NCI-H2107 treated with DMSO at 0.1 percent for 48 hours (cell line): ENCODE data around the gene SLC39A11.

Experiments used
- DNase-seq: peaks from one replicate; lab custom pipeline; 2025; ENCODE audit not compliant: unreplicated experiment; lab: John Stamatoyannopoulos, UW

Gene SLC39A11

DNA sequence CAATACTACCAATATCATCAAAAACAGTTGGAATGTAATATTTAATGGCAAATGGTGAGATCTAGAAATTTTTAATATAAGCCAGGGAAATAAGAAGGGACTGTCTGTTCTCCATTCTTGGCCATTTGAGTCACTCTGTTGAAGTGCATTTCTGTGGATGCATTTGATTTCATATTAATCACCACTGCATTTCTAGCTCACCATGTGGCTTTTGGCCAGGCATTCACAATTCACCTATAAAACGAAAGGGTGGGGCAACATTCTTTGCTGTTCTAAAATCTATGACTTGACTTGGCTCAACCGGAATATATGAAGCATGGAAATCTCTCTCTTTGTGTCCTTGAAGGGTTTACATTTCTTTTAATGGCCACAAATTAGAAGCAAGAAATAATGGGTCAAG, 483.0 kb downstream of the SLC39A11 start:
- DNase-seq: no peak

DNA sequence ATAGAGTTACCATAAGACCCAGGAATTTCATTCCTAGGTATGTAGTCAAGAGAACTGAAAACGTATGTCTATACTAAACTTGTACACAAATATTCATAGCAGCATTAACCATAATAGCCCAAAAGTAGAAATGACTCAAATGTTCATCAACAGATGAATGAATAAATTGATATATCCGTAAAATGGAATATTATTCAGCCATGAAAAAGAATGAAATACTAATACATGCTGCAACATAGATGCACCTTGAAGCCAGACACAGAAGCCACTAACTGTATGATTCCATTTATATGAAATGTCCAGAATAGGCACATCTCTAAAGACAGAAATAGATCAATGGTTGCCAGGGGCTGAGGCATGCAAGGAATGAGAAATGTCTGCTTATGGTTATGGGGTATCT, 484.1 kb downstream of the SLC39A11 start:
- DNase-seq: no peak

DNA sequence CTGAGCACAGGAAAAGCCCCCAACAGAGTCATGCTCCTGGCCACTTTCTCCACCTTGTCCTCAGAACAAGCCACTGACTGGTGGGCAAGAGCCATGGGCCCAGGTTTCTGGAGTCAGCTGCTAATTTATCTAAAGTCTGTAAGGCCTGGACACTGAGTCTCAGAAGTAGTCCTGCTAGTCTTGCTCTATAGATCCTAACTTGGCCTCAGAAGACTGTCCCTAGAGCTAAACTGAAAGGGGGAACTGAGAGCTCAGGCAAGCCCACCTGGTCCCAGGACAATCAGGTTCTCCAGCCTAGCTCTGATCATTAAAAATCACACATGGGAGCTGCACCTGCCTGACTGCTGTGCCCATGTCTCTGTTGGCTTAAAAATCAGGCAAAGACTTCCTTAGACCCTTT, 485.8 kb downstream of the SLC39A11 start:
- no peak for DNase-seq

DNA sequence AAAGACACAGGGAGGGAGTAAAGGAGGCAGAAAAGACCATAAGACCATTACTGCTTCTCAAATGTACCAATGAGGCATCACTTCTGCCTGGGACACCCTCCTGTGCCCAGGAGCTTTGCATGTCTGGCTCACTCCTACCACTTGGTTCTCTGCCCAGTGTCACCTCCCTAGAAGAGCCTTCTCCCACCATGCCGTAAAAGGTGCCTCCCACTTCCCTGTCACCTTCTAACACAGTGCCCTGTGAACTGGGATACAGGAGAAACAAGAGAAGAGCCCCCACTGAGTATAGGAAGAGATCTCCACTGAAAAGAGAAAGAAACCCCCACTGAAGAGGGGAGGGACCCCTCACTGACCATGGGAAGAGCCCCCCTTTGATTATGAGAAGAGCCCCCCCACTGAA, 486.9 kb downstream of the SLC39A11 start:
- no peak for DNase-seq

DNA sequence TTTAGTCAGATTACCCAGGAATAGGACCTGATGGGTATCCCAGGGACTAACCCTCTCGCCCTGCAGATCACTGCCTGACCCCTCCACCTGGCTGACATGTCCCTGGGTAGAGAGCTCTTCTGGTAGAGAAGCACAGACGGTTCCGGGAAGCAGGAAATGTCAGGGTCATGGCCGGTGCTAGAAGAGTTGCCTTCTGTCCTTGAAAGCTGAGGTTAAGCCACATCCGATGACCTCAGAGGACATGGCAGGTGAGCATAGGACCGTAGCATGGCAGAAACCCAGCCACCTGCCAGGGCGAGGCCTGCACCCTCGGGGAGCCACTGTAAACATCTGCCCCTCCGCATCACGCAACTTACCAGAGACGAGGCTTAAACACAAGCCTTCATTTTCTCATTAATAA, 488.0 kb downstream of the SLC39A11 start:
- DNase-seq: no peak

DNA sequence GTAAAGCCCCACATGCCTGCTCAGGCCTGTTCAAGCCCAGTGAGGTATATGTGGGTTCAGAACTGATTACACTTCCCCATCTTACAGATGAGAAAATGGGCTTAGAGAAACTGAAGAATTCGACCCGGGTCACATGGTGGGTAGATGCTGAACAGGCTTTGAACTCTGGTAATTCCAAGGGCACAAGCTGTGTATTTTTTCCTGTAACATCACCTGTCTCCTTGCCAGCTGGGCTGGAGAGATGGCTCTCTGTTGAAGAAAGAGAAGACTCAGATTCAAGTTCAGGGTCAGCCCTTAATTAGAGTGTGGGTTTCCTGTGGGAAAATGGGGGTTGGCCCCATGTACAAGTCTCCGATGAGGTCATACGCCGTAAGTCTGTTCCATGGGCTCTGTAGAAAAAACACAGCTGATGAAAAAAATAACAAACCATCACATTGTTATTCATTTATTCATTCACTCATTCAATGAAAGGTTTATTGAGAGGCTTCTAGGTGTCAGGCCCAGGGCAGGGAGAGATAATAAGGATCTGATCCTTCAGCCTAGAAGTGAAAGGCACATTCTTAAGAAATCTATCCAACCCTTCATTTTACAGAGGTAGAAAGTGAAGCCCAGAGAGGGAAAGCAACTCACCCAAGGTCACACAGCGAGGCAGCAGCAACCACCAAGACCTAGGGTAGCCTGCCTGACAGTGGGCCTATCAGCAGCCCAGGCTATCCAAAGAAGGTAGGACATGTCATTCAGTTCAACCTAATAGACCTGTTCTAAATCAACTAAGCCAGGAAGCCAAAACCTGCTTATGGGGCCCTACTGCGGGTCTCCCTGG, 488.9 kb downstream of the SLC39A11 start:
- no peak for DNase-seq

DNA sequence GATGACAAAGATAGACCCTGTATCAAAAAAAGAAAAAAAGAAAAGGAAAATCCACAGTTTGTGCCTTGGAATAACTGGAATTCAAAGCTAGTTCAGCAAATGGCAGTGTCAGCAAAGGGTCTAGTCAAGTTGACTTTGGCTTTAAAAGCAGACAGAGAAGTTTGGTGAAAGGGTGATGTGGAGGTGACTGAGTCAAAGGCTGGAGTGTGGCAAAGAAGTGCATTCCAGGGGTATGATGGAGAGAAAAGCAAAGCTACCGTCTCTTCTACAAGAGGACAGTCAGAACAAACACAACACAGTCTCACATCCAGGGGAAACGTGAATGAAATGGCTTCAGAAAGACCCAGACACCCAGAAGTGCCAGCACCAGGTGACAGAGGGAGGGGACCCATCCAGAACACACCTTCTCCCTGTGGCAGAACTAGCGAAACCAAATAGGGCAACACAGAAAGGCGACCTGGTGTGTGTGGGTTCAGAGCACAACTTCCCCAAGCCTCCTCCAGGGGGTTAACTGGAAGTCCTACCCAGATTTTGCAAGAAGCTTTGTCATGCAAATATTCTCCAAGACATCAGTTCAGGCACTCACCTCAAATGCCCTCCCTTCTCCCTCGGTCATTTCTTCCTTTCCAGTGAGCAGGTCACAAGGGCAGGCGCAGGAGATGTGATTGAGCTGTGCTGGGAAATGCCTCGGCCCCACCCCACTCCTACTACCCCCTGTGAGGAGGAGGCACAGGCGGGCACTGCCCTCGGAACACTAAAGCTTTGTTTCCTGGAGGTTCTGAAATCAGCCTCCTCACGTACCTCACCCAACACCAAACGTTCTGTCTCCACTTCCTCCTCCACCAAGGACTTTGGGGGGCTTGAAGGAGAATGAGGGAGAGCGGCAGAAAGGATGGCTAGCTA, 489.7 kb downstream of the SLC39A11 start:
- DNase-seq: no peak

DNA sequence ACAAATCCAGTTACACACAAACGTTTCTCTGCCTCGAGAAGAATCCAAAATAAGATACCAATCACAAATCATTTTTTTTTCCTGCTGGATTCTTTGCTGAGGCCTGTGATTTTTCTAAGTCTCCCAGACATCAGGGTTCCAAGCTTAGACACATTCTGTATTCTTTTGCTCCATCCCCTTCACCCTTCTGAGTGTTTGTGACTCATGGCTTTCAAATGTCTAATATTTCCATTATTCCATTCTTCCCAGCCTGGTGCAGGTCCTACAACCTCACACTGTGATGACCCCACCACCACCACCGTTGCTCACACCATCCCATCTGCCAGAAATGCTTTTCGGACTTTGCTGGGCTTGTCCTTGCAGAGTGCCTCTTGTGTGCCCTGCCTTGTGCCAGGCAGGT, 491.6 kb downstream of the SLC39A11 start:
- DNase-seq: no peak

DNA sequence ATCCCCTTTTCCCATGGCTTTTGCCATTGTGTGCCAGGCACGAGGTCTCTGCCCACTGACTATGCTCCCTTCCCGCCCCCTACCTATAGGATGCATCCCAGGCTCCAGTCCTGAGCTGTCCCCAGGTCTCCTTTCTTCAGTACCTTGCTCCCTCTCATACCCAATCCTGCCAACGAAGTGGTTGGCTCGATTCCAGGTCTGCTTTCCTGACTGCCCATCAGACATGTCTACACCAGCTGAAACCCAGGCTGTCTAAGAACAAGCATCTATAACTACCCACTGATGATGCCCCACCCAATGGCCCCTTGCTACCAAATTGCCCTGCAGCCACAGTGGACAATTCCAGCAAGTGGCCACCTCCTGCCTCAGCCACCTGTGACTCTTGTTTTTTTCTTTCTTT, 492.6 kb downstream of the SLC39A11 start:
- no peak for DNase-seq

DNA sequence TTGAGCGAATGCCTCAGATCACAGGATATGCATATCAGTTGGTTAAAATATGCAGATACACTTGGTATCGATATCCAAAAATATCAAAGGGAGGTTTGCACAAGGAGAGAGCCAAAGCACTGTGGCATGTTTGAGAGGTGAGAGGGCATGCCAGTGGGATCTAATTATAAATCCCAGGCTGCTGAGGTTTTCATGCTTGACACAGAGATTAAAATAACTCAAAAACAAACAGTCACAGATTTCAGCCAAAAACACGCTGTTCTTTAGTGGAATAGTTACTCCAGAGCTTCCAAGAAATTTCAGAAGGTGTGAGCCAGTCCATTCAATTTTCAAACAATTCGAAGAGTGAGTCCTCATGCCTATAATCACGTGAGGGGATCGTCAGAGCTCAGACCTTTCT, 493.8 kb downstream of the SLC39A11 start:
- no peak for DNase-seq

DNA sequence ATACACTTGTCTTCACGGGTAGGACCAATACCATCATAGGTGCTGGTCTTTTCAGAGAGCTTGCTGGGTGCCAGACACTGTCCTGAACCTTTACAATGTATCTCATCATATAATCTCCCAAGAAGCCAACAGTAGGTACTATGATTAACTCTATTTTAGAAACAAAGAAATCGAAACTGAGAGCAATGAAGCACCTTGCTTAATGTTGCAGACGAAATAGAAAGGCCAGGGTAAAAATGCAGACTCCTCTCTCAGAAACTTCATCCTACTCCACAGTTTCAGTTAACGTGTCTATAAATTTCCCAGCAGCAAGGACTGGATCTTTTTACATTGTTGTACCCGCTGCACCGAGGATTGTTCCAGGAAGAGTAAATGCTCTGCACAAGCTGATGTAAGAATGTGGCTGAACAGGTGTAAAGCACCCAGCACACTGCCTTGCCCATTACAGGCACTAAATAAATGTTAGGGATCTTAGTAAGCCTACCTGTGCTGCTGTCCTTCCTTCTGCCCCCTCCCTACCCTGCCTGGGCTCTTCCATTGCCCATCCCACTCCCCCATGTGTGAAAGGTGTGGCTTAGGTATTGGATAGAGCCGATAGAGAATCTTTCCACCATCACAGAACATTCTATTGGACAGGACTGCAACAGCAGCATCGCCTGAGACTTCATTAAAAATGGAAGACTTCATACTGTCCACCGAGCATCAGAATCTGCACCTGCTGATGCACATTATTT, 495.0 kb downstream of the SLC39A11 start:
- no peak for DNase-seq
